Fibroblast of lung (primary cell): ENCODE measurements around the gene MCTP1. TPM values are rescaled to one million over a fixed set of nuclear protein-coding genes. Genes with fewer than 3 reads are reported as not detected.

Experiments used
- DNase-seq, 2 donors: peaks; one replicate each; pipeline versions ENCODE4 v3.0.0 to v3.0.0-alpha.2; 2010; ENCODE audit warnings: low read depth in 2 of 2
- H2AFZ ChIP-seq: 2 replicates; pipeline ENCODE4 v1.5.1; 2012; ENCODE audit warnings: low read length, control low read depth, inconsistent platforms
- H3K27ac ChIP-seq: 2 replicates; pipeline ENCODE4 v1.5.1; 2011; ENCODE audit warnings: low read length, control low read depth; ENCODE audit not compliant: insufficient read depth
- H3K27me3 ChIP-seq: 2 replicates; pipeline ENCODE4 v1.5.1; 2011; ENCODE audit warnings: mild to moderate bottlenecking, low read length; ENCODE audit not compliant: control insufficient read depth, insufficient read depth
- H3K36me3 ChIP-seq: 2 replicates; pipeline ENCODE4 v1.5.1; 2011; ENCODE audit warnings: low read length; ENCODE audit not compliant: control insufficient read depth, insufficient read depth
- H3K4me1 ChIP-seq: 2 replicates; pipeline ENCODE4 v1.5.1; 2011; ENCODE audit warnings: low read length; ENCODE audit not compliant: control insufficient read depth, insufficient read depth; ENCODE audit errors: extremely low read depth
- H3K4me2 ChIP-seq: 2 replicates; pipeline ENCODE4 v1.5.1; 2011; ENCODE audit warnings: low read length, control low read depth; ENCODE audit not compliant: insufficient read depth; ENCODE audit errors: extremely low read depth
- H3K4me3 ChIP-seq, 4 experiments: fragments of 200-600 bp in 1 of 4; sonication (generic) in 1 of 4; replicated peaks in 1 of 4; 2 replicates each; pipeline ENCODE4 v1.5.1; 2011 to 2016; ENCODE audit warnings: low read length in 4 of 4, low read depth in 3 of 4, mild to moderate bottlenecking in 3 of 4, control low read depth in 2 of 4, inconsistent platforms in 1 of 4, mixed read lengths in 1 of 4; ENCODE audit not compliant: insufficient read depth in 1 of 4; ENCODE audit errors: control extremely low read depth in 1 of 4
- H3K79me2 ChIP-seq: 2 replicates; pipeline ENCODE4 v1.5.1; 2012; ENCODE audit warnings: mild to moderate bottlenecking, low read length, inconsistent platforms; ENCODE audit not compliant: control insufficient read depth, insufficient read depth
- H3K9ac ChIP-seq: 2 replicates; pipeline ENCODE4 v1.5.1; 2011; ENCODE audit warnings: mild to moderate bottlenecking, low read length, control low read depth; ENCODE audit not compliant: insufficient read depth
- H3K9me3 ChIP-seq: 2 replicates; pipeline ENCODE4 v1.5.1; 2012; ENCODE audit warnings: low read depth, low read length; ENCODE audit not compliant: control insufficient read depth, insufficient read depth
- H4K20me1 ChIP-seq: 2 replicates; pipeline ENCODE4 v1.5.1; 2011; ENCODE audit warnings: low read length; ENCODE audit not compliant: control insufficient read depth, insufficient read depth; ENCODE audit errors: extremely low read depth
- EZH2 ChIP-seq: IDR thresholded peaks from 2 replicates; pipeline ENCODE4 v1.5.1; 2012; ENCODE audit warnings: low read length, control low read depth, mild to moderate bottlenecking; ENCODE audit errors: missing control alignments
- polyA plus RNA-seq, 2 donors: library from polyadenylated mRNA; depleted of rRNA in 1 of 2; stranded (reverse) in 1 of 2; unstranded in 1 of 2; fragments of >200 nt; gene quantifications; 2 replicates each; pipeline ENCODE4 v1.2.1, GENCODE V29; 2011 to 2012; ENCODE audit warnings: missing spikeins in 1 of 2
- total RNA-seq: library from RNA; depleted of rRNA; stranded (reverse); fragments of >200 nt; gene quantifications from 2 replicates; pipeline ENCODE4 v1.2.1, GENCODE V29; 2014
- TF ChIP-seq, protein P1 (sequence below), 2 donors: IDR thresholded peaks in 1 of 2; conservative IDR thresholded peaks in 1 of 2; 1 replicate in 1 of 2; 2 replicates in 1 of 2; pipeline ENCODE4 v1.5.1; 2011 to 2012; ENCODE audit warnings: low read length in 2 of 2, control low read depth in 1 of 2, inconsistent platforms in 1 of 2, low read depth in 1 of 2, mild to moderate bottlenecking in 1 of 2

The MCTP1 gene
- total and polyA plus RNA-seq, 2 donors (not counting 1 experiment from before 2014, with no cell fraction given) = 0.78 to 7.9 TPM

- Histone ChIP-seq H3K4me3 (no peak overlapping the region), H3K27ac (no peak overlapping the region), H3K4me1 (no peaks in the 10 kb centered on the region), H4K20me1 (no peaks in the 10 kb centered on the region), H3K36me3 (no peaks in the 10 kb centered on the region), H3K9ac (no peak overlapping the region), H3K4me2 (no peak overlapping the region), H3K27me3 (no peaks in the 10 kb centered on the region), H3K79me2 (no peaks in the 10 kb centered on the region), H2AFZ (no peak overlapping the region), H3K9me3 (no peaks in the 10 kb centered on the region)
- DNase-seq = no peak
- TF ChIP-seq, protein P1, sequence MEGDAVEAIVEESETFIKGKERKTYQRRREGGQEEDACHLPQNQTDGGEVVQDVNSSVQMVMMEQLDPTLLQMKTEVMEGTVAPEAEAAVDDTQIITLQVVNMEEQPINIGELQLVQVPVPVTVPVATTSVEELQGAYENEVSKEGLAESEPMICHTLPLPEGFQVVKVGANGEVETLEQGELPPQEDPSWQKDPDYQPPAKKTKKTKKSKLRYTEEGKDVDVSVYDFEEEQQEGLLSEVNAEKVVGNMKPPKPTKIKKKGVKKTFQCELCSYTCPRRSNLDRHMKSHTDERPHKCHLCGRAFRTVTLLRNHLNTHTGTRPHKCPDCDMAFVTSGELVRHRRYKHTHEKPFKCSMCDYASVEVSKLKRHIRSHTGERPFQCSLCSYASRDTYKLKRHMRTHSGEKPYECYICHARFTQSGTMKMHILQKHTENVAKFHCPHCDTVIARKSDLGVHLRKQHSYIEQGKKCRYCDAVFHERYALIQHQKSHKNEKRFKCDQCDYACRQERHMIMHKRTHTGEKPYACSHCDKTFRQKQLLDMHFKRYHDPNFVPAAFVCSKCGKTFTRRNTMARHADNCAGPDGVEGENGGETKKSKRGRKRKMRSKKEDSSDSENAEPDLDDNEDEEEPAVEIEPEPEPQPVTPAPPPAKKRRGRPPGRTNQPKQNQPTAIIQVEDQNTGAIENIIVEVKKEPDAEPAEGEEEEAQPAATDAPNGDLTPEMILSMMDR (conservative IDR thresholded peaks at IDR 0.05 in 1 of 2, IDR thresholded peaks at IDR 0.05 in 1 of 2; ENCODE audit: low read depth in 1 of 2, low read length in 2 of 2) = no peak
- TF ChIP-seq EZH2 = no peak
Measured at GRCh38 chr5:95084757-95085156, 200.1 kb downstream of the MCTP1 start.

GRCh38 chr5:95083606-95084005 lies 201.3 kb downstream of the MCTP1 start:
- Histone ChIP-seq H3K27me3 (no peaks in the 10 kb centered on the region), H3K36me3 (no peaks in the 10 kb centered on the region), H2AFZ (no peak overlapping the region), H3K9me3 (no peaks in the 10 kb centered on the region), H3K4me1 (no peaks in the 10 kb centered on the region), H3K9ac (no peak overlapping the region), H3K4me2 (no peak overlapping the region), H3K27ac (no peak overlapping the region), H3K79me2 (no peaks in the 10 kb centered on the region), H3K4me3 (no peak overlapping the region), H4K20me1 (no peaks in the 10 kb centered on the region)
- TF ChIP-seq, protein P1 (conservative IDR thresholded peaks at IDR 0.05 in 1 of 2, IDR thresholded peaks at IDR 0.05 in 1 of 2; ENCODE audit: low read depth in 1 of 2, low read length in 2 of 2) = no peak
- TF ChIP-seq EZH2 = no peak
- peak in 1 of 2 donors; percentile 8 for DNase-seq

DNA sequence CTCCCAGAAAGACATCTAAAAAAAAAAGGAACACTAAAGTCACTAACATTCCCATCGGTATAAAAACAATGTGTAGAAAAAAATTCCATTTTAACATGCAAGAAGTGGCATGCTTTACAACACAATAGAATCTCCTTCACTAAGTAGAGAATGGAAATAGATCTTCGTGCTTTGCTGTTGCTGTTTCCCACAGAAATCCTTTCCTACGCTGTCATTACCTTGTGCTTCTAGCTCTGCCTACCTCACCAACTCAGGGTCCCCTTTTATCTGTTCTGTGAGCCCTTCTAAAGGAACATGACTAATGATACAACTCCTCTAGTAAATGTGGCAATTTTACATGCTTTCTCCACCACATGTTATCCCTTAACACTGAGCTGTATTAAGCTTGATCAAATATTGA lies 202.9 kb downstream of the MCTP1 start:
- no peaks in the 10 kb centered on the region for H3K9me3 ChIP-seq
- H3K4me1 ChIP-seq = no peaks in the 10 kb centered on the region
- H3K4me2 ChIP-seq = no peak overlapping the region
- H3K27me3 ChIP-seq = no peaks in the 10 kb centered on the region
- H3K79me2 ChIP-seq = no peaks in the 10 kb centered on the region
- peak; percentile 40 to 65 for DNase-seq
- H3K4me3 ChIP-seq = peak overlapping the region in 1 of 4 experiments; percentile 59
- H2AFZ ChIP-seq = no peak overlapping the region
- no peak overlapping the region for H3K27ac ChIP-seq
- TF ChIP-seq EZH2 = no peak
- TF ChIP-seq, protein P1 (conservative IDR thresholded peaks at IDR 0.05 in 1 of 2, IDR thresholded peaks at IDR 0.05 in 1 of 2; ENCODE audit: low read depth in 1 of 2, low read length in 2 of 2) = no peak
- H3K9ac ChIP-seq = no peak overlapping the region
- no peaks in the 10 kb centered on the region for H3K36me3 ChIP-seq
- H4K20me1 ChIP-seq = no peaks in the 10 kb centered on the region
